Endothelial cell of umbilical vein (primary cell): ENCODE results near the gene PEAR1.

Experiments
- POLR2A ChIP-seq: IDR thresholded peaks from 2 replicates; pipeline ENCODE4 v1.6.1; 2012; ENCODE audit warnings: low read depth, mild to moderate bottlenecking, control low read depth, low read length
- TF ChIP-seq, protein P1 (sequence below), 2 donors: IDR thresholded peaks; 1 replicate in 1 of 2; 2 replicates in 1 of 2; pipeline ENCODE4 v1.5.1; 2011; ENCODE audit warnings: low read length in 2 of 2, mild to moderate bottlenecking in 2 of 2, moderate library complexity in 2 of 2, control low read depth in 1 of 2, inconsistent platforms in 1 of 2, low read depth in 1 of 2; ENCODE audit not compliant: insufficient read depth in 1 of 2; ENCODE audit errors: extremely low read depth in 1 of 2

DNA sequence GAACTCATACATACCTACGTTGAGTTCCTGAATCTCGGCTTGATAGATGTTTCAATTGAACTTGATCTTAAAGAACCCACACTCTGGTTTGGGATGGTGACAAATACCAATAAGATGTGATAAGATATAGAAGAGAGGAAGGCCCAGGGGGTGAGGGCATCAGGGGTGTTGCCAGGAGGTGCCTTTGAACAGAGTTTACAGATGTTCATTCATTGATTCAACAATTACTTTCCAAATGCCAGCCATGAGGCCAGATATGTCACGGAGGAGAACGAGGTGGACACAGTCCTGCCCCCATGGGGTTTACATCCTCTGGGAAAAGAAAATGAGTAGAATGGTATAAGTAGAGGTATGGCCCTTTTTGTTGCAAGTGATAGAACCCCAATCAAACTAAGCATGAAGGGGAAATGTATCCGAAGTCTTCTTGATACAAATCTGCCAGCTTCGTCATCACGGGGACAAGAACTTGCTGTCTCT is 27.6 kb downstream of the PEAR1 start:
- TF ChIP-seq, protein P1, sequence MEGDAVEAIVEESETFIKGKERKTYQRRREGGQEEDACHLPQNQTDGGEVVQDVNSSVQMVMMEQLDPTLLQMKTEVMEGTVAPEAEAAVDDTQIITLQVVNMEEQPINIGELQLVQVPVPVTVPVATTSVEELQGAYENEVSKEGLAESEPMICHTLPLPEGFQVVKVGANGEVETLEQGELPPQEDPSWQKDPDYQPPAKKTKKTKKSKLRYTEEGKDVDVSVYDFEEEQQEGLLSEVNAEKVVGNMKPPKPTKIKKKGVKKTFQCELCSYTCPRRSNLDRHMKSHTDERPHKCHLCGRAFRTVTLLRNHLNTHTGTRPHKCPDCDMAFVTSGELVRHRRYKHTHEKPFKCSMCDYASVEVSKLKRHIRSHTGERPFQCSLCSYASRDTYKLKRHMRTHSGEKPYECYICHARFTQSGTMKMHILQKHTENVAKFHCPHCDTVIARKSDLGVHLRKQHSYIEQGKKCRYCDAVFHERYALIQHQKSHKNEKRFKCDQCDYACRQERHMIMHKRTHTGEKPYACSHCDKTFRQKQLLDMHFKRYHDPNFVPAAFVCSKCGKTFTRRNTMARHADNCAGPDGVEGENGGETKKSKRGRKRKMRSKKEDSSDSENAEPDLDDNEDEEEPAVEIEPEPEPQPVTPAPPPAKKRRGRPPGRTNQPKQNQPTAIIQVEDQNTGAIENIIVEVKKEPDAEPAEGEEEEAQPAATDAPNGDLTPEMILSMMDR (IDR thresholded peaks at IDR 0.05; ENCODE audit: extremely low read depth in 1 of 2, insufficient read depth in 1 of 2, low read depth in 1 of 2, low read length in 2 of 2): no peak
- no peak for TF ChIP-seq POLR2A
